ENCODE results near the gene MPLKIP. TPM values are rescaled to one million over a fixed set of nuclear protein-coding genes. Genes with fewer than 3 reads are reported as not detected.

Gene MPLKIP
- total RNA-seq (2021) (43.8 and 49.0 TPM in 2 replicates), Bru-seq, nascent RNA (percentile 89 among the genes with signal in this experiment), BruChase-seq, experiment 1, labeled RNA remaining after a 2-hour chase (percentile 90 among the genes with signal in this experiment), BruChase-seq, experiment 2, labeled RNA remaining after a 6-hour chase (percentile 91 among the genes with signal in this experiment)
- long read RNA-seq, full-length matches to known transcripts, result 101 of 102 reads
- long read RNA-seq, partial matches to known transcripts, result 0 of 102 reads
- long read RNA-seq, other reads (novel, unspliced or antisense), result 1 of 102 reads

- H3K4me1 ChIP-seq (ENCODE audit: insufficient read depth, low read length, poor library complexity, severe bottlenecking), result peaks cover 9% of the 10 kb centered on the region
- H3K36me3 ChIP-seq (ENCODE audit: insufficient read depth, low read length, poor library complexity, severe bottlenecking), result no peaks in the 10 kb centered on the region
- POLR2A ChIA-PET (ENCODE audit: low non-redundant PET), result no interaction called here
- H3K27ac ChIP-seq (ENCODE audit: low read depth, low read length, poor library complexity, severe bottlenecking), result peak within 1 kb of the TSS; percentile 95
- no TSS peak for BruUV-seq (replicated peaks)
- no peaks in the 10 kb centered on the region for H3K9me3 ChIP-seq (ENCODE audit: low read depth, low read length, poor library complexity, severe bottlenecking)
- intact Hi-C loops (cut with micrococcal nuclease; ENCODE audit: unreplicated experiment), result loop anchor here (2.0 kb wide), 1 partner anchor 238 kb away; no protein-coding TSS in a partner anchor
- TF ChIP-seq CTCF (conservative IDR thresholded peaks at IDR 0.05; ENCODE audit: low read depth, low read length) (peak; percentile 79), EZH2 (IDR thresholded peaks at IDR 0.05; ENCODE audit: borderline replicate concordance, low read depth, low read length, poor library complexity, severe bottlenecking) (no peak)
- H3K4me3 ChIP-seq (ENCODE audit: low read depth, low read length, poor library complexity, severe bottlenecking), result peak within 1 kb of the TSS; percentile 95
- no peaks in the 10 kb centered on the region for H3K27me3 ChIP-seq (replicated peaks; ENCODE audit: insufficient read depth, low read depth, low read length, poor library complexity)
- DNase-seq (ENCODE audit: low spot score), result peak; percentile 90
- CTCF ChIA-PET, result interaction anchor here (1.1 kb wide), 1 partner anchor 183 kb away, joined by 3 read pairs; no protein-coding TSS in a partner anchor
These were observed at the start of gene MPLKIP, which contains the start of gene SUGCT for GRCh38 chr7:40134428-40135316. TSS of gene MPLKIP (minus strand) at chr7:40134622. CDS start at chr7:40134567, 55 bp downstream. TSS of gene SUGCT (plus strand) at chr7:40135005.

GRCh38 chr7:40182452-40182851 is 48.0 kb upstream of the MPLKIP start:
- no peak overlapping the region for H3K27ac ChIP-seq (ENCODE audit: low read depth, low read length, poor library complexity, severe bottlenecking)
- BruUV-seq (replicated peaks), result no TSS peak
- intact Hi-C loops (cut with micrococcal nuclease; ENCODE audit: unreplicated experiment), result no loop called here
- no peak overlapping the region for H3K4me3 ChIP-seq (ENCODE audit: low read depth, low read length, poor library complexity, severe bottlenecking)
- H3K27me3 ChIP-seq (replicated peaks; ENCODE audit: insufficient read depth, low read depth, low read length, poor library complexity), result no peaks in the 10 kb centered on the region
- H3K9me3 ChIP-seq (ENCODE audit: low read depth, low read length, poor library complexity, severe bottlenecking), result no peaks in the 10 kb centered on the region
- ChIA-PET CTCF (no interaction called here), POLR2A (ENCODE audit: low non-redundant PET) (no interaction called here)
- no peak for DNase-seq (ENCODE audit: low spot score)
- no peaks in the 10 kb centered on the region for H3K4me1 ChIP-seq (ENCODE audit: insufficient read depth, low read length, poor library complexity, severe bottlenecking)
- H3K36me3 ChIP-seq (ENCODE audit: insufficient read depth, low read length, poor library complexity, severe bottlenecking), result no peaks in the 10 kb centered on the region
- no peak for TF ChIP-seq CTCF (conservative IDR thresholded peaks at IDR 0.05; ENCODE audit: low read depth, low read length)
- no peak for TF ChIP-seq EZH2 (IDR thresholded peaks at IDR 0.05; ENCODE audit: borderline replicate concordance, low read depth, low read length, poor library complexity, severe bottlenecking)

GRCh38 chr7:40177071-40177470 is 42.6 kb upstream of the MPLKIP start:
- H3K4me1 ChIP-seq (ENCODE audit: insufficient read depth, low read length, poor library complexity, severe bottlenecking), result no peaks in the 10 kb centered on the region
- ChIA-PET CTCF (interaction anchor here (0.5 kb wide), 1 partner anchor 44 kb away, joined by 4 read pairs; no protein-coding TSS in a partner anchor), POLR2A (ENCODE audit: low non-redundant PET) (no interaction called here)
- BruUV-seq (replicated peaks), result no TSS peak
- DNase-seq (ENCODE audit: low spot score), result no peak
- no peaks in the 10 kb centered on the region for H3K9me3 ChIP-seq (ENCODE audit: low read depth, low read length, poor library complexity, severe bottlenecking)
- H3K4me3 ChIP-seq (ENCODE audit: low read depth, low read length, poor library complexity, severe bottlenecking), result no peak overlapping the region
- H3K27me3 ChIP-seq (replicated peaks; ENCODE audit: insufficient read depth, low read depth, low read length, poor library complexity), result no peaks in the 10 kb centered on the region
- TF ChIP-seq EZH2 (IDR thresholded peaks at IDR 0.05; ENCODE audit: borderline replicate concordance, low read depth, low read length, poor library complexity, severe bottlenecking) (no peak), CTCF (conservative IDR thresholded peaks at IDR 0.05; ENCODE audit: low read depth, low read length) (no peak)
- no peaks in the 10 kb centered on the region for H3K36me3 ChIP-seq (ENCODE audit: insufficient read depth, low read length, poor library complexity, severe bottlenecking)
- H3K27ac ChIP-seq (ENCODE audit: low read depth, low read length, poor library complexity, severe bottlenecking), result no peak overlapping the region
- intact Hi-C loops (cut with micrococcal nuclease; ENCODE audit: unreplicated experiment), result no loop called here

Data from A673 (cell line).